Mesenchymal stem cell (in vitro differentiated cells and primary cell): Measurements from ENCODE around the gene DHRS1.

Experiments used
- DNase-seq: peaks from one replicate; pipeline ENCODE4 v3.0.0-alpha.2; 2013
- H2AFZ ChIP-seq: one replicate; pipeline ENCODE4 v1.6.1; 2013; ENCODE audit warnings: low read depth, mild to moderate bottlenecking, control low read depth, inconsistent platforms, low read length, moderate library complexity
- H2AK5ac ChIP-seq: 2 replicates; pipeline ENCODE4 v1.6.1; 2013; ENCODE audit warnings: low read length, moderate library complexity, mild to moderate bottlenecking, inconsistent platforms; ENCODE audit not compliant: severe bottlenecking
- H2BK120ac ChIP-seq: one replicate; pipeline ENCODE4 v1.6.1; 2013; ENCODE audit warnings: low read depth, mild to moderate bottlenecking, inconsistent platforms, low read length, moderate library complexity
- H2BK12ac ChIP-seq, 2 experiments: one replicate each; pipeline ENCODE4 v1.6.1; 2013; ENCODE audit warnings: inconsistent platforms in 2 of 2, low read length in 2 of 2, mild to moderate bottlenecking in 2 of 2, moderate library complexity in 2 of 2, control low read depth in 1 of 2
- H2BK15ac ChIP-seq: one replicate; pipeline ENCODE4 v1.6.1; 2013; ENCODE audit warnings: mild to moderate bottlenecking, low read depth, inconsistent platforms; ENCODE audit not compliant: poor library complexity, severe bottlenecking
- H2BK5ac ChIP-seq: 2 replicates; pipeline ENCODE4 v1.6.1; 2013; ENCODE audit warnings: low read depth, mild to moderate bottlenecking, low read length, control low read depth, inconsistent platforms; ENCODE audit not compliant: poor library complexity, severe bottlenecking
- H3K14ac ChIP-seq, 2 experiments: one replicate each; pipeline ENCODE4 v1.6.1; 2013; ENCODE audit warnings: inconsistent platforms in 2 of 2, low read length in 2 of 2, control low read depth in 1 of 2, mild to moderate bottlenecking in 1 of 2, moderate library complexity in 1 of 2
- H3K18ac ChIP-seq, 2 experiments: one replicate each; pipeline ENCODE4 v1.6.1; 2013; ENCODE audit warnings: inconsistent platforms in 2 of 2, low read length in 2 of 2, control low read depth in 1 of 2, low read depth in 1 of 2, mild to moderate bottlenecking in 1 of 2
- H3K23ac ChIP-seq, 2 experiments: one replicate each; pipeline ENCODE4 v1.6.1; 2013; ENCODE audit warnings: inconsistent platforms in 2 of 2, low read length in 2 of 2, mild to moderate bottlenecking in 2 of 2, moderate library complexity in 2 of 2, control low read depth in 1 of 2
- H3K27ac ChIP-seq: 2 replicates; pipeline ENCODE4 v1.5.1; 2013; ENCODE audit warnings: mild to moderate bottlenecking, moderate library complexity, low read length, control low read depth, inconsistent platforms; ENCODE audit not compliant: poor library complexity, severe bottlenecking
- H3K27me3 ChIP-seq, 2 experiments: 2 replicates each; pipeline versions ENCODE4 v1.6.1 to v1.7.0; 2013; ENCODE audit warnings: low read length in 2 of 2, mild to moderate bottlenecking in 2 of 2, moderate library complexity in 2 of 2, control low read depth in 1 of 2, inconsistent platforms in 1 of 2; ENCODE audit not compliant: control insufficient read depth in 1 of 2, insufficient read depth in 1 of 2
- H3K36me3 ChIP-seq, 2 experiments: 2 replicates each; pipeline versions ENCODE4 v1.6.1 to v1.7.0; 2013; ENCODE audit warnings: low read length in 2 of 2, control low read depth in 1 of 2, inconsistent platforms in 1 of 2, low read depth in 1 of 2, mild to moderate bottlenecking in 1 of 2; ENCODE audit not compliant: insufficient read depth in 2 of 2, control insufficient read depth in 1 of 2
- H3K4ac ChIP-seq, 2 experiments: one replicate each; pipeline ENCODE4 v1.6.1; 2013; ENCODE audit warnings: inconsistent platforms in 2 of 2, low read length in 2 of 2, mild to moderate bottlenecking in 2 of 2, moderate library complexity in 2 of 2, control low read depth in 1 of 2, low read depth in 1 of 2
- H3K4me1 ChIP-seq: 2 replicates; pipeline ENCODE4 v1.6.1; 2013; ENCODE audit warnings: low read depth, low read length, control low read depth; ENCODE audit not compliant: control insufficient read depth, insufficient read depth
- H3K4me2 ChIP-seq: 2 replicates; pipeline ENCODE4 v1.6.1; 2013; ENCODE audit warnings: low read length, mild to moderate bottlenecking, inconsistent platforms; ENCODE audit not compliant: poor library complexity, severe bottlenecking
- H3K4me3 ChIP-seq, 2 experiments: 2 replicates each; pipeline versions ENCODE4 v1.5.1 to v1.7.0; 2013; ENCODE audit warnings: low read length in 2 of 2, mild to moderate bottlenecking in 2 of 2, control low read depth in 1 of 2, low read depth in 1 of 2; ENCODE audit not compliant: insufficient read depth in 1 of 2
- H3K79me1 ChIP-seq: replicated peaks from 2 replicates; pipeline ENCODE4 v1.6.1; 2013; ENCODE audit warnings: mild to moderate bottlenecking, control low read depth, low read length, inconsistent platforms; ENCODE audit not compliant: poor library complexity, severe bottlenecking
- H3K9ac ChIP-seq: 2 replicates; pipeline ENCODE4 v1.7.0; 2013; ENCODE audit warnings: mild to moderate bottlenecking, low read length, moderate library complexity
- H3K9me3 ChIP-seq: 2 replicates; pipeline ENCODE4 v1.7.0; 2013; ENCODE audit warnings: mild to moderate bottlenecking, low read length; ENCODE audit not compliant: control insufficient read depth
- H4K8ac ChIP-seq: one replicate; pipeline ENCODE4 v1.6.1; 2013; ENCODE audit warnings: inconsistent platforms, mild to moderate bottlenecking, low read length, moderate library complexity
- H4K91ac ChIP-seq: one replicate; pipeline ENCODE4 v1.6.1; 2013; ENCODE audit warnings: mild to moderate bottlenecking, low read length, inconsistent platforms
- WGBS: methylation state at CpG from one replicate; pipeline ENCODE4 v1.1.7; 2013; ENCODE audit warnings: mixed read lengths; 5-methylcytosine and 5-hydroxymethylcytosine counted together

The DHRS1 gene

GRCh38 chr14:24255931-24256711, 43.5 kb downstream of the DHRS1 start:
- Histone ChIP-seq H3K27me3 (no peaks in the 10 kb centered on the region), H4K91ac (no peak overlapping the region), H3K27ac (no peak overlapping the region), H3K18ac (no peak overlapping the region), H3K4me3 (no peak overlapping the region), H3K9ac (no peak overlapping the region), H3K36me3 (peaks cover 18 to 38% of the 10 kb centered on the region in 2 experiments), H3K14ac (no peak overlapping the region), H2BK120ac (no peak overlapping the region), H4K8ac (no peak overlapping the region), H3K79me1 (no peaks in the 10 kb centered on the region), H3K4me2 (no peak overlapping the region), H2BK5ac (no peak overlapping the region), H3K4ac (no peak overlapping the region), H3K9me3 (no peaks in the 10 kb centered on the region), H2BK15ac (no peak overlapping the region), H2BK12ac (no peak overlapping the region), H3K23ac (no peak overlapping the region), H3K4me1 (peaks cover 12% of the 10 kb centered on the region), H2AFZ (no peak overlapping the region), H2AK5ac (no peak overlapping the region)
- WGBS, result 94% methylated on average over 12 of the region's 12 CpGs
- no peak for DNase-seq

GRCh38 chr14:24255438-24255837, 44.1 kb downstream of the DHRS1 start:
- Histone ChIP-seq H3K27me3 (no peaks in the 10 kb centered on the region), H3K9ac (no peak overlapping the region), H3K18ac (no peak overlapping the region), H3K4me3 (no peak overlapping the region), H2BK12ac (no peak overlapping the region), H3K4ac (no peak overlapping the region), H4K8ac (no peak overlapping the region), H3K14ac (no peak overlapping the region), H2AFZ (no peak overlapping the region), H3K27ac (no peak overlapping the region), H4K91ac (no peak overlapping the region), H2BK5ac (no peak overlapping the region), H3K4me2 (no peak overlapping the region), H2AK5ac (no peak overlapping the region), H3K9me3 (no peaks in the 10 kb centered on the region), H2BK15ac (no peak overlapping the region), H3K79me1 (no peaks in the 10 kb centered on the region), H2BK120ac (no peak overlapping the region), H3K23ac (no peak overlapping the region), H3K36me3 (peaks cover 18 to 34% of the 10 kb centered on the region in 2 experiments), H3K4me1 (peaks cover 12% of the 10 kb centered on the region)
- no peak for DNase-seq
- WGBS, result 90% methylated on average over 7 of the region's 8 CpGs

- 94% methylated on average over 19 of the region's 19 CpGs for WGBS
- Histone ChIP-seq H3K9ac (no peak overlapping the region), H3K18ac (no peak overlapping the region), H2BK120ac (no peak overlapping the region), H3K9me3 (no peaks in the 10 kb centered on the region), H3K27ac (no peak overlapping the region), H3K79me1 (no peaks in the 10 kb centered on the region), H2BK12ac (no peak overlapping the region), H3K4me1 (peaks cover 12% of the 10 kb centered on the region), H3K27me3 (no peaks in the 10 kb centered on the region), H3K4me2 (no peak overlapping the region), H3K4me3 (no peak overlapping the region), H3K14ac (peak overlapping the region in 1 of 2 experiments; percentile 37), H4K8ac (no peak overlapping the region), H2AK5ac (no peak overlapping the region), H3K36me3 (peaks cover 18 to 32% of the 10 kb centered on the region in 2 experiments), H4K91ac (peak overlapping the region; percentile 19), H2AFZ (no peak overlapping the region), H3K23ac (no peak overlapping the region), H2BK15ac (no peak overlapping the region), H2BK5ac (no peak overlapping the region), H3K4ac (no peak overlapping the region)
- no peak for DNase-seq
These were observed 44.8 kb downstream of the DHRS1 start for GRCh38 chr14:24254630-24255392.

GRCh38 chr14:24253936-24254335, 45.6 kb downstream of the DHRS1 start:
- WGBS, result 89% methylated on average over 7 of the region's 7 CpGs
- Histone ChIP-seq H3K23ac (no peak overlapping the region), H3K18ac (no peak overlapping the region), H3K79me1 (no peaks in the 10 kb centered on the region), H3K14ac (no peak overlapping the region), H4K91ac (no peak overlapping the region), H3K27ac (no peak overlapping the region), H2AFZ (no peak overlapping the region), H3K4me2 (no peak overlapping the region), H2BK5ac (no peak overlapping the region), H3K4ac (no peak overlapping the region), H3K4me1 (peaks cover 8% of the 10 kb centered on the region), H4K8ac (no peak overlapping the region), H3K27me3 (no peaks in the 10 kb centered on the region), H3K4me3 (no peak overlapping the region), H2BK15ac (no peak overlapping the region), H2BK120ac (no peak overlapping the region), H3K9me3 (no peaks in the 10 kb centered on the region), H3K9ac (no peak overlapping the region), H2AK5ac (no peak overlapping the region), H3K36me3 (peaks cover 18 to 28% of the 10 kb centered on the region in 2 experiments), H2BK12ac (no peak overlapping the region)
- no peak for DNase-seq
